IPS-18a (cell line): ENCODE data around the gene ZNF536.
A peak's percentile ranks its signal among the peaks of the same experiment; 100 is the strongest.

Experiments
- H3K27ac ChIP-seq: one replicate; pipeline ENCODE4 v1.5.1; 2013; ENCODE audit warnings: low read length
- H3K27me3 ChIP-seq: one replicate; pipeline ENCODE4 v1.6.1; 2013; ENCODE audit warnings: mild to moderate bottlenecking, low read length; ENCODE audit not compliant: control insufficient read depth, insufficient read depth
- H3K36me3 ChIP-seq: one replicate; pipeline ENCODE4 v1.6.1; 2013; ENCODE audit warnings: low read depth, low read length; ENCODE audit not compliant: control insufficient read depth
- H3K4me1 ChIP-seq: one replicate; pipeline ENCODE4 v1.6.1; 2013; ENCODE audit warnings: low read depth, low read length; ENCODE audit not compliant: control insufficient read depth
- H3K4me3 ChIP-seq: one replicate; pipeline ENCODE4 v1.5.1; 2013; ENCODE audit warnings: low read length
- H3K9ac ChIP-seq: one replicate; pipeline ENCODE4 v1.6.1; 2013; ENCODE audit warnings: mild to moderate bottlenecking, low read length, moderate library complexity
- H3K9me3 ChIP-seq: one replicate; pipeline ENCODE4 v1.6.1; 2013; ENCODE audit warnings: low read depth, low read length; ENCODE audit not compliant: control insufficient read depth

ZNF536 gene

GRCh38 chr19:30512176-30513081 lies 140.2 kb downstream of the ZNF536 start:
- H3K9me3 ChIP-seq = no peaks in the 10 kb centered on the region
- no peak overlapping the region for H3K9ac ChIP-seq
- H3K27me3 ChIP-seq = no peaks in the 10 kb centered on the region
- H3K36me3 ChIP-seq = no peaks in the 10 kb centered on the region
- no peak overlapping the region for H3K4me3 ChIP-seq
- no peak overlapping the region for H3K27ac ChIP-seq
- H3K4me1 ChIP-seq = no peaks in the 10 kb centered on the region

- H3K9me3 ChIP-seq = no peaks in the 10 kb centered on the region
- H3K9ac ChIP-seq = no peak overlapping the region
- no peaks in the 10 kb centered on the region for H3K36me3 ChIP-seq
- no peak overlapping the region for H3K27ac ChIP-seq
- H3K4me1 ChIP-seq = no peaks in the 10 kb centered on the region
- no peaks in the 10 kb centered on the region for H3K27me3 ChIP-seq
- H3K4me3 ChIP-seq = no peak overlapping the region
Observed at GRCh38 chr19:30513082-30513411, 140.9 kb downstream of the ZNF536 start.

- Histone ChIP-seq H3K9me3 (no peaks in the 10 kb centered on the region), H3K4me3 (no peak overlapping the region), H3K36me3 (no peaks in the 10 kb centered on the region), H3K9ac (no peak overlapping the region), H3K27me3 (no peaks in the 10 kb centered on the region), H3K27ac (no peak overlapping the region), H3K4me1 (no peaks in the 10 kb centered on the region)
Observed at GRCh38 chr19:30516111-30516510, 143.9 kb downstream of the ZNF536 start.

- Histone ChIP-seq H3K4me1 (no peaks in the 10 kb centered on the region), H3K36me3 (no peaks in the 10 kb centered on the region), H3K9me3 (no peaks in the 10 kb centered on the region), H3K27ac (no peak overlapping the region), H3K9ac (no peak overlapping the region), H3K27me3 (no peaks in the 10 kb centered on the region), H3K4me3 (no peak overlapping the region)
Observed at GRCh38 chr19:30516531-30516930, 144.3 kb downstream of the ZNF536 start.

GRCh38 chr19:30518965-30519606 lies 146.9 kb downstream of the ZNF536 start:
- H3K27ac ChIP-seq = no peak overlapping the region
- no peak overlapping the region for H3K9ac ChIP-seq
- peaks cover 4% of the 10 kb centered on the region for H3K4me1 ChIP-seq
- H3K36me3 ChIP-seq = no peaks in the 10 kb centered on the region
- no peaks in the 10 kb centered on the region for H3K27me3 ChIP-seq
- H3K4me3 ChIP-seq = no peak overlapping the region
- no peaks in the 10 kb centered on the region for H3K9me3 ChIP-seq

GRCh38 chr19:30519607-30520205 lies 147.5 kb downstream of the ZNF536 start:
- no peak overlapping the region for H3K9ac ChIP-seq
- H3K27me3 ChIP-seq = no peaks in the 10 kb centered on the region
- no peaks in the 10 kb centered on the region for H3K9me3 ChIP-seq
- no peak overlapping the region for H3K4me3 ChIP-seq
- no peaks in the 10 kb centered on the region for H3K36me3 ChIP-seq
- no peak overlapping the region for H3K27ac ChIP-seq
- peaks cover 4% of the 10 kb centered on the region for H3K4me1 ChIP-seq

GRCh38 chr19:30520735-30521479 lies 148.7 kb downstream of the ZNF536 start:
- no peaks in the 10 kb centered on the region for H3K9me3 ChIP-seq
- H3K4me3 ChIP-seq = no peak overlapping the region
- H3K27ac ChIP-seq = no peak overlapping the region
- H3K27me3 ChIP-seq = no peaks in the 10 kb centered on the region
- no peak overlapping the region for H3K9ac ChIP-seq
- H3K36me3 ChIP-seq = no peaks in the 10 kb centered on the region
- H3K4me1 ChIP-seq = peaks cover 4% of the 10 kb centered on the region

GRCh38 chr19:30521937-30522336 lies 149.8 kb downstream of the ZNF536 start:
- no peak overlapping the region for H3K4me3 ChIP-seq
- peaks cover 4% of the 10 kb centered on the region for H3K4me1 ChIP-seq
- no peak overlapping the region for H3K27ac ChIP-seq
- H3K36me3 ChIP-seq = no peaks in the 10 kb centered on the region
- H3K9ac ChIP-seq = no peak overlapping the region
- no peaks in the 10 kb centered on the region for H3K9me3 ChIP-seq
- H3K27me3 ChIP-seq = no peaks in the 10 kb centered on the region

GRCh38 chr19:30522341-30522740 lies 150.2 kb downstream of the ZNF536 start:
- Histone ChIP-seq H3K9ac (no peak overlapping the region), H3K4me3 (peak overlapping the region; percentile 19), H3K27ac (no peak overlapping the region), H3K36me3 (no peaks in the 10 kb centered on the region), H3K9me3 (no peaks in the 10 kb centered on the region), H3K27me3 (no peaks in the 10 kb centered on the region), H3K4me1 (peaks cover 4% of the 10 kb centered on the region)

GRCh38 chr19:30523791-30524190 lies 151.6 kb downstream of the ZNF536 start:
- Histone ChIP-seq H3K27ac (no peak overlapping the region), H3K36me3 (no peaks in the 10 kb centered on the region), H3K4me1 (peaks cover 4% of the 10 kb centered on the region), H3K27me3 (no peaks in the 10 kb centered on the region), H3K4me3 (no peak overlapping the region), H3K9me3 (no peaks in the 10 kb centered on the region), H3K9ac (no peak overlapping the region)

GRCh38 chr19:30525383-30525782 lies 153.2 kb downstream of the ZNF536 start:
- Histone ChIP-seq H3K9me3 (no peaks in the 10 kb centered on the region), H3K4me3 (no peak overlapping the region), H3K36me3 (no peaks in the 10 kb centered on the region), H3K4me1 (peaks cover 4% of the 10 kb centered on the region), H3K27me3 (no peaks in the 10 kb centered on the region), H3K9ac (no peak overlapping the region), H3K27ac (no peak overlapping the region)
